GM19043 (cell line): ENCODE data around the gene SMS.
"Not testable (repeated sequence)": the region's sequence is repeated elsewhere in the genome, so short reads cannot be mapped to it uniquely, and the experiment has no call there.

Experiments used
- ATAC-seq: cut with Tn5 transposase; IDR thresholded peaks from one replicate; pipeline ENCODE4 v1.9.1; 2021; ENCODE audit warnings: low read depth; ENCODE audit not compliant: unreplicated experiment

Gene SMS

GRCh38 chrX:21949689-21950088 is 9.2 kb downstream of the SMS start:
- ATAC-seq = no peak

DNA sequence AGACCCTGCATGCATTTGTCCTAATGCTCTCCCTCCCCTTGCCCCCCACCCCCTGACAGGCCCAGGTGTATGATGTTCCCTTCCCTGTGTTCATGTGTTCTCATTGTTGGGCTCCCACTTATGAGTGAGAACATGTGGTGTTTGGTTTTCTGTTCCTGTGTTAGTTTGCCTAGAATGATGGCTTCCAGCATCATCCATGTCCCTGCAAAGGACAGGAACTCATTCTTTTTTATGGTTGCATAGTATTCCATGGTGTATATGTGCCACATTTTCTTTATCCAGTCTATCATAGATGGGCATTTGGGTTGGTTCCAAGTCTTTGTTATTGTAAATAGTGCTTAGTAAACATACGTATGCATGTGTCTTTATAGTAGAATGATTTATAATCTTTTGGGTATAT is 10.0 kb downstream of the SMS start:
- not testable (repeated sequence) for ATAC-seq

DNA sequence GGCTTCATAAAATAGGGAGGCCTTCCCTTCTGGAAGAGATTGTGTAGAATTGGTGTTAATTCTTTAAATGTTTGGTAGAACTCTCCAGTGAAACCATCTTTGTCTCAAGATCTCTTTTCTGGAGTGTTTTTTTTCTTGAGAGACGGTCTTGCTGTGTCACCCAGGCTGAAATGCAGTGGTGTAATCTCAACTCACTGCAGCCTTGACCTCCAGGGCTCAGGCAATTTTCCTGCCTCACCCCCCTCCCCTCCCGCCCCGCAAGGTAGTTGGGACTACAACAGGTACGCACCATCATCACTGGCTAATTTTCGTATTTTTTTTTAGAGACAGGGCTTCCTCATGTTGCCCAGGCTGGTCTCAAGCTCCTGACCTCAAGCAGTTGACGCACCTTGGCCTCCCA is 12.1 kb downstream of the SMS start:
- ATAC-seq = no peak

GRCh38 chrX:21953195-21953830 is 12.8 kb downstream of the SMS start:
- not testable (repeated sequence) for ATAC-seq

DNA sequence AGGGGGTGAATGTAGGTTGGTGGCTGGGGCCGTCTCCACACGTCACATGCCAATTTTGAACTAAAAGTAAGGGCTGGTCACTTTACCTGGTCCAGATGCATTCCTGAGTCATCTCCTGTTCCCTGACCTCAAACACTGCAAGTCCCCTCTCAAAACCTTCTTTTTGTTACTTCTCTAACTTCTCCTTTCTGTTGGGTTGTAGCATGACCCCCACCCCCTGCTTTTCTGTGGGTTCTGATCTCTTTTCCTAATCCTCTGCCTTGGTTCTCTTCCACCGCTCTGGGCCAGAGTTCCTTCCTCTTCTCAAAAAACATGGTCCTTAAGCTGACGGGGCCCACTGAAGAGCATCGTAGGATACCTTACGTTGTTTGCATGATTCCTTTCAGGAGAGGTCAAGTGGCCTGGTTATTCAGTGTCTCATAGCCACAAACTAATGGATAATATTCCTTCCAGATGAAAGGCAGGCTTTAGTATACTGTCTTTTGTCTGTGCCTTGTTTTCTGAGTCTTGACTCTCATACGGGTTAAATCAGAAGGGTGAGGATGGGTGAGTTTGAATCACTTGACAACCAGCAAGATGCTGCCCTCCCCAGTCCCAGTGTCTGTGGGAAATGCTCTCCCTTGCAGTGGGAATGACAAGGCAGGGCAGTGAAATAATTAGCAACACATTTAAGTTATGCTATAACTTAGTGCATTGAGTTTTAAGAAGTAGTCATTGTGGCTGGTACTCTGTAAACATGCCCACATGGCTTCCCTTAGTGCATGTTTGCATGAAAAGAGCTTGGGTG is 15.1 kb downstream of the SMS start:
- ATAC-seq = no peak

GRCh38 chrX:21956783-21957182 is 16.3 kb downstream of the SMS start:
- no peak for ATAC-seq

- no peak for ATAC-seq
These were observed 17.7 kb downstream of the SMS start for GRCh38 chrX:21958187-21958586.

DNA sequence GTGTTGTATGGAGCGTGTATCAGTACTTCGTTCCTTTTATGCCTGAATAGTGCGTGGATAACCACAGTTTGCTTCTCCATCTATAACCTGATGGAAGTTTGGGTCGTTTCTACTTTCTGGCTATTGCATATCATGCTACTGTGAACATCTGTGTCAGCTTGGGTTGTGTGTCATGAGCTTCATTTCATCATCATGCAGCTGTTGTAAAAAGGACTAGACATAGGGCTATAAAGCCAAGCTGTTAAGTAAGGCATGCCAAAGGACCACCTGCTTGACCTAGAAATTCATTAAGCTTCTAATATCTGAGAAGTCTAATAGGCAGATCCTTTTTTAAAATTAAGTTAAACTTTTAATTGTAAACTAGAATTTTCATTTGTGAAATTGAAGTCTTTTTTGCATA is 18.4 kb downstream of the SMS start:
- no peak for ATAC-seq

DNA sequence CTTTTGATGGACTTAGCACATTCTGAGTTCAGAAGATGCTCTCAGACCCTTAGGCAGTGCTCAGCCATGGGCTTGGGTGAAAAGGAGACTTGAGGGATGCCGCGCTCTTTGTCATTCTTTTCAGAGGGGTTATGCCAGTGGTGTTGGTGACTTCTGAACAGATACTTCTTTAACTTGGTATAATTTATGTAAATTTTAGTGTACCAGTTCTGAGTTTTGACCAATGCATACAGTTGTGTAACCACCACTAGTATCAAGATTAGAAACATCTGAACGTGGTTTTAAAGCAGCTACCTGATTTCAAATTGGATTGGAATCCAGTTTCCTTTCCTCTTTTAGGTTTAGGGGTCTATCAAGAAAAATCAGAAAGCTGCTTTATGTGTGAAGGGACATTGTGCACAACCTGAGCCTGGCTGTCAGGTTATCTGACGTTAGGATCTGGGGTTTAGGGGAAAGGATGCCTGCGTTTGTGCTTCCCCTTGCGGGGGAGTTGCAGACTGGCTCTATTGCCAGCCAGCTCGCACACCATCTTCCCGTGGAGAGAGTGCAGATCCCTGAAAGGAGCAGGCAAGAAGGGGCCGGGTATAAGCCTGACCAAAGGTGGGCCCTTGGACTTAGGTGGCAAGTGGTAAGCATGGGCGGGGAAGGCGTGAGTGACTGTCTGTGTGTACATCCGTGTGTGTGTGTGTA is 19.0 kb downstream of the SMS start:
- ATAC-seq = no peak

DNA sequence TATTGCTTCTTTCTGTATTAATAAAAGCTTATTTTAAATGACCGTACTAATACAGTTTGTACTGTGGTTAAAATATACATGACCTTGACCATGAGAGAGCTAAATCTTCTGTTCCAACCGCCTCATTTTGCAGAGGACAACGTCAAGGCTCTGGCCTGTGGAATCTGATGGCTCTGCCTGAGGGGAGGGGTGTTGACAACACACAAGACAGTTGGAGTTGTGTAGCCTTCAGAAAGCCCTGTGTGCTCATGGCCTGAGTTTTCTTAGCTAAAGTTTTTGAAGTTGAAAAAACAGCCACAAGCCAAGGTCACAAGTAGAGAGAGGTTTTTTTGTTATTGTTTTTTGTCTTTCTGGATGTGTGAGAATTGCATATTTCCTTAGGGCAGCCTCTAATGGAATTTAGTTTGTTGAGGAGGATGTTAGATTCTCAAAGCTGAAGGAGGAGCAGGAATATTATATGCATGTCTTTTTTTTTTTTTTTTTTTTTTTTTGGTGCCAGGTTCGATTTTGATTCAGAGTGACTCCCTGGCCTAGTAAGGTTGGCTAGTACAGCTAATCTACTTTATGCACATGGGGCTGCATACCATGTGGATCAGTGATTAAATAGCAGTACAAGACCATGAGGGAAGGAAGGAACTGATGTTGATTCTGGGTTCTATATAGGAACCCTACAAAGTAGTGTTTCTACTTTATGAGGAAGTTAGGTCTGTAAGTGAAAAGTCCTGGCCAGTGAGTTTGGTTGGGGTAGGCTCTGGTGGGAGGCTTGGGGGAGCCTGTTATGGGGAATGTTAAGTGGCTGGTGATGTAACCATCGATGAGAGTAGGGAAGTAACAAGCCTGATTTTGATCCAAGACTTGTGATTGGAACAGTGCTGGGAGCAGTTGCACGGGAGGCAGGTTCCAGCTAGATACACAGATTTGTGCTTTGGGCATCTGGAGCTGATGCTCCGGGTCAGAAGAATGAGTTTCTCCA is 20.3 kb downstream of the SMS start:
- ATAC-seq = no peak

DNA sequence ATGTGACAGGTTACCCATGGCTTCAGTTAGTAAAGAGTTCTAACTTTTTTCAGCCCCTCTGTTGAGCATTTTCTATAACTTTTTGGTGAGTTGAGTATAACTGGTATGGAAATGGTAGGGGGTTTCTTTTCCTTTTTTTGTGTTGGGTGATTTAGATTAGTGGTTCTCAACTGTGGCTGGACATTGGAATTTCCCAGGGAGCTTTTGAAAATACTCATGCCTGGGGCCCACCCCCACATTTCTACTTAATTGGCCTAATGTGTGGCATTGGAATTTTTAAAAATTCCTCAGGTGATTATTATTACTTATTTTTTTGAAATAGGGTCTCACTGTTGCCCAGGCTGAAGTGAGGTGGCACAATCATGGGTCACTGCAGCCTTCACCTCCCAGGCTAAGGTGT is 21.9 kb downstream of the SMS start:
- no peak for ATAC-seq

DNA sequence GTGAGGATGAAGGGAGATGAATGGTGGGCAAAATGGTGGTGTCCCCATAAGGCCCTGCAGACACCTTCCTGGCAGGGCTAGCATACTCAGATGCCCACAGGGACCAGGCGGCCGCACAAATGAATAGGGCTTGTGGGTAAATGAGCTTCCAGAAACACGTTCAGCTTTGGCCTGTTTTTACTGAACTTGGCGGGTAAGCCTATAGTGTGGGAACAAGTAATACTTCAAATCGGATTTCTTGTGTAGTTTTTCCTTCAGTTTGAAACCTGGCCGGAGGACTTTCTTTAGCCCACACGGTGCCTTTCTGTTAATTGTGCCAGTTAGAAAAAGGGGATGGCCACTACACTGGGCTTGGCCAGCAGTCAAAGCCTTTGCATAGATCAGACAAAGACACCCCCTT is 22.8 kb downstream of the SMS start:
- ATAC-seq = no peak

- ATAC-seq = no peak
These were observed 23.4 kb downstream of the SMS start for GRCh38 chrX:21963731-21964405.

- no peak for ATAC-seq
These were observed 26.4 kb downstream of the SMS start for GRCh38 chrX:21966866-21967265.

- ATAC-seq = no peak
These were observed 27.8 kb downstream of the SMS start for GRCh38 chrX:21968333-21968732.

GRCh38 chrX:21970326-21970725 is 29.8 kb downstream of the SMS start:
- ATAC-seq = no peak

DNA sequence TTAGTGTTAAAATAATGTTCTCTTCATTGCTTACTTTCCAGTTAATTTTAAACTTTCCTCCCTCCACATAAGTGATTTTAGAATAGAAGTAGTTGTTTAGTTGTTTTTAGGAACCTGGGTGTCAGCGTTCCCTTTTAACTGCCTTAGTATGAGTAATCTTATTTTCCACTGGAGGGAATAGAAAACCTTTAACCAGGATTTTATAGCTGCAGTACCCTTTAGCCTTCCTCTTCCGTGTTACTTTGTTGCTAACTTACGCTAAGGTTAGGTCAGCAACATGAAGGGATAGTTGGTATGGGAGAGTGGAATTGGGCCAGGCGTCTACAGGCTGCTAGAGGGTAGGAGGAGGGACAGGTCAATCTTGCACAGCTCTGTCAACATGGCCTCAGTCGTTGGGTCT is 31.5 kb downstream of the SMS start:
- no peak for ATAC-seq

GRCh38 chrX:21972721-21973120 is 32.2 kb downstream of the SMS start:
- ATAC-seq = no peak

DNA sequence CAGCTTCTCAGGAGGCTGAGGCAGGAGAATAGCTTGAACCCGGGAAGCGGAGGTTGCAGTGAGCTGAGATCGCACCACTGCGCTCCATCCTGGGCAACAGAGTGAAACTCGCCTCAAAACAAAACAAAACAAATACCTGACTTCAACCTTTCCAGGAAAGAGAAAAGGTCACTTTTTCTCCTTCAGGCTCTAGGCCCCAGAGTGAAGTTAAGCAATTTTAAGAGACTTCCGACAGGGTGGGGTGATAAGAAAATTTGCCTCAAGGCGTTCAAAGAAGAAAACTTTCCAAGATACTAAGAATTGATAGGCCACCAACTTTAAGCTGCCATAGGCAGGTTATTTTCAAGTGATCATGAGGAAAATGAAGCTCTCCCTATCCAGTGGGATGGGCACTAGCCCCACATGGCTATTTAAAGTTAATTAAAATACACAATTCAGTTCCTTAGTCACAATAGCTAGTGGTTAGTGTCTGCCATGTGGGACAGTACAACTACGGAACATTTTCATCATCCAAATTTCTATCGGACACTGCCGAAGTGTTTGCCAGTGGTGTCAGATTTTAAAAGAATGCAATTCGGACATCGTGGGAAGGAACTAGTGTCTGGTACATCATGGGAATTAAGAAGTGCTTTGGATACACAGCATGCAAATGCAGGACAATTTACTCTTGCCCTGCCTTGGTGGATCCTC is 33.0 kb downstream of the SMS start:
- no peak for ATAC-seq

DNA sequence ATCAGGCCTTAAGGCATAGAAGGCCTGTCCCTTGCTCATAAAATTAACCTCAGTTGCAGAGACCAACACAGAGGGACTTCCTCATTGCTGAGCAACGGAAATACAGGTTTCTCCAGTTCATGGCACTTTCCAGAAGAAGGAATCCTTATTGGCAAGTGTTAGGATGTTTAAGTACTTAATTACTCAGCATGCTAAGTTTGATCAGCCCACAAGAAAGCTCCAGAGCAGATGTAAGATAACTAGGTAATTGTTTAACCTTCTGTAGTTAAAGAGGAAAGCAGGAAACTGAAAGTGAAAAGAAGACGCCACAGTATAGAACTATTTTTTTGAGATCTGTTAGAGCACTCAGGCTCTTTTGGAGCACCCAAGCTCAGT is 33.5 kb downstream of the SMS start:
- peak; percentile 76 for ATAC-seq
